Measurements from ENCODE around the gene PHKB. TPM values are rescaled to one million over a fixed set of nuclear protein-coding genes. Genes with fewer than 3 reads are reported as not detected.

PHKB gene
- total and polyA plus RNA-seq, 4 experiments from 2014 or later = 29.4 to 56.4 (median 41.6) TPM

DNA sequence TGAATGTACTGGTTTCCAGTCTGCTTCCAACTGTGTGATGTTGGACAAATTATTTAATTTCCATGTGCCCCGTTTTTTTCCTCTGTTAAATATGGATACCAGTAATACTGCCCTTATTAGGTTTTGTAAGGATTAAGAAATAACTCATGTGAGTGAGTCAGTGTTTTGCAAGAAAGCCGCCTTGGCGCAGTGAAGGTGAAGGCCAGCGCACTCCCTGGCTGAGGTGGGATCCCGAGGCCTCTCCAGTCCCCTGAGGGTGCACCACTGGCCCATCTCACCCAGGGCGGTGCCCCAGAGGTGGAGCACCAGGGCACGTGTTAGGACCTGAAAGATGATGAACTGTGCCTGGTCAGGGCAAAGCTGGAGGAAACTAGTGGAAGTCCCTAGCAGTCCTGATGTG is 43.5 kb downstream of the PHKB start:
- Mint-ChIP-seq H3K4me3 (no peak overlapping the region), H3K27ac (no peak overlapping the region), H3K36me3 (peaks cover 60 to 61% of the 10 kb centered on the region in 2 donors), H3K4me1 (peaks cover 0 to 5% (median under 1%) of the 10 kb centered on the region in 4 donors), H3K27me3 (no peaks in the 10 kb centered on the region), H3K9me3 (no peaks in the 10 kb centered on the region)
- H3K27me3 ChIP-seq (ENCODE audit: insufficient read depth, low read length) = no peaks in the 10 kb centered on the region
- POLR2A ChIA-PET (ENCODE audit: partially characterized antibody) = no interaction called here
- no peak overlapping the region for H3K4me3 ChIP-seq (ENCODE audit: low read length in 2 of 2)
- intact Hi-C loops (cut with micrococcal nuclease) = no loop called here
- H3K36me3 ChIP-seq (ENCODE audit: insufficient read depth, low read length) = peaks cover 21% of the 10 kb centered on the region
- CTCF ChIA-PET (ENCODE audit: partially characterized antibody) = no interaction called here
- no peaks in the 10 kb centered on the region for H3K9me3 ChIP-seq (ENCODE audit: control insufficient read depth in 1 of 2, low read length in 2 of 2)
- no peak for DNase-seq
- H3K4me1 ChIP-seq (ENCODE audit: insufficient read depth, low read length) = no peaks in the 10 kb centered on the region
- no peak overlapping the region for H3K27ac ChIP-seq (ENCODE audit: low read depth, low read length)

- Histone ChIP-seq H3K4me1 (ENCODE audit: insufficient read depth, low read length) (no peaks in the 10 kb centered on the region), H3K9me3 (ENCODE audit: control insufficient read depth in 1 of 2, low read length in 2 of 2) (no peaks in the 10 kb centered on the region), H3K4me3 (ENCODE audit: low read length in 2 of 2) (no peak overlapping the region), H3K27me3 (ENCODE audit: insufficient read depth, low read length) (no peaks in the 10 kb centered on the region), H3K27ac (ENCODE audit: low read depth, low read length) (no peak overlapping the region), H3K36me3 (ENCODE audit: insufficient read depth, low read length) (peaks cover 17% of the 10 kb centered on the region)
- no peaks in the 10 kb centered on the region for H3K9me3 Mint-ChIP-seq
- no peaks in the 10 kb centered on the region for H3K27me3 Mint-ChIP-seq
- CTCF ChIA-PET (ENCODE audit: partially characterized antibody) = no interaction called here
- peaks cover 62 to 64% of the 10 kb centered on the region in 2 donors for H3K36me3 Mint-ChIP-seq
- no peak for DNase-seq
- no peak overlapping the region for H3K27ac Mint-ChIP-seq
- intact Hi-C loops (cut with micrococcal nuclease) = no loop called here
- H3K4me3 Mint-ChIP-seq = no peak overlapping the region
- H3K4me1 Mint-ChIP-seq = peaks cover 0 to 5% (median under 1%) of the 10 kb centered on the region in 4 donors
- POLR2A ChIA-PET (ENCODE audit: partially characterized antibody) = no interaction called here
Observed at GRCh38 chr16:47506800-47507199, 45.7 kb downstream of the PHKB start.

GRCh38 chr16:47507701-47508100 is 46.6 kb downstream of the PHKB start:
- Mint-ChIP-seq H3K36me3 (peaks cover 64 to 66% of the 10 kb centered on the region in 2 donors), H3K4me3 (no peak overlapping the region), H3K27me3 (no peaks in the 10 kb centered on the region), H3K27ac (peak overlapping the region in 1 of 7 donors; percentile 43), H3K4me1 (peaks cover 0 to 5% (median under 1%) of the 10 kb centered on the region in 4 donors), H3K9me3 (no peaks in the 10 kb centered on the region)
- H3K9me3 ChIP-seq (ENCODE audit: control insufficient read depth in 1 of 2, low read length in 2 of 2) = no peaks in the 10 kb centered on the region
- H3K4me1 ChIP-seq (ENCODE audit: insufficient read depth, low read length) = no peaks in the 10 kb centered on the region
- intact Hi-C loops (cut with micrococcal nuclease) = no loop called here
- H3K36me3 ChIP-seq (ENCODE audit: insufficient read depth, low read length) = peaks cover 16% of the 10 kb centered on the region
- H3K27me3 ChIP-seq (ENCODE audit: insufficient read depth, low read length) = no peaks in the 10 kb centered on the region
- CTCF ChIA-PET (ENCODE audit: partially characterized antibody) = interaction anchor here (0.6 kb wide), 1 partner anchor 115 kb away, joined by 3 read pairs; no protein-coding TSS in a partner anchor
- no peak overlapping the region for H3K4me3 ChIP-seq (ENCODE audit: low read length in 2 of 2)
- no peak overlapping the region for H3K27ac ChIP-seq (ENCODE audit: low read depth, low read length)
- POLR2A ChIA-PET (ENCODE audit: partially characterized antibody) = interaction anchor here (0.6 kb wide), 1 partner anchor 254 kb away, joined by 3 read pairs; no protein-coding TSS in a partner anchor
- no peak for DNase-seq

DNA sequence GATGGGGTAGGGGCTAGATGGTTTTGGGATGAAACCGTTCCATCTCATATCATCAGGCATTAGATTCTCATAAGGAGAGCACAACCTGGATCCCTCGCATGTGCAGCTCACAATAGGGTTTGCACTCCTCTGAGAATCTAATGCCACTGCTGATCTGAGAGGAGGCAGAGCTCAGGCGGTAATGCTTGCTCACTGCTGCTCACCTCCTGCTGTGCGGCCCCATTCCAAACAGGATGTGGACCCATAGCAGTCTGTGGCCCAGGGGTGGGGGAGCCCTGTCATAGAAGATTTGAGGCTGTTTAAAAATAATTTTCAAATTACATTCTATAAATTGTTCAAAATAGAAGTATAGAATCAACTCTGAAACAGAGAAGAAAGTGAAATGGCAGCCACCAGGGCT is 50.8 kb downstream of the PHKB start:
- peak overlapping the region in 1 of 7 donors; percentile 29 for H3K27ac Mint-ChIP-seq
- no peaks in the 10 kb centered on the region for H3K9me3 Mint-ChIP-seq
- no peaks in the 10 kb centered on the region for H3K27me3 Mint-ChIP-seq
- peaks cover 54 to 57% of the 10 kb centered on the region in 2 donors for H3K36me3 Mint-ChIP-seq
- CTCF ChIA-PET (ENCODE audit: partially characterized antibody) = no interaction called here
- no peak for DNase-seq
- H3K4me1 Mint-ChIP-seq = peaks cover 0 to 3% (median 0%) of the 10 kb centered on the region in 4 donors
- H3K4me3 Mint-ChIP-seq = no peak overlapping the region
- H3K27me3 ChIP-seq (ENCODE audit: insufficient read depth, low read length) = no peaks in the 10 kb centered on the region
- intact Hi-C loops (cut with micrococcal nuclease) = no loop called here
- H3K4me3 ChIP-seq (ENCODE audit: low read length in 2 of 2) = no peak overlapping the region
- H3K9me3 ChIP-seq (ENCODE audit: control insufficient read depth in 1 of 2, low read length in 2 of 2) = no peaks in the 10 kb centered on the region
- H3K36me3 ChIP-seq (ENCODE audit: insufficient read depth, low read length) = no peaks in the 10 kb centered on the region
- H3K4me1 ChIP-seq (ENCODE audit: insufficient read depth, low read length) = no peaks in the 10 kb centered on the region
- POLR2A ChIA-PET (ENCODE audit: partially characterized antibody) = no interaction called here
- no peak overlapping the region for H3K27ac ChIP-seq (ENCODE audit: low read depth, low read length)

DNA sequence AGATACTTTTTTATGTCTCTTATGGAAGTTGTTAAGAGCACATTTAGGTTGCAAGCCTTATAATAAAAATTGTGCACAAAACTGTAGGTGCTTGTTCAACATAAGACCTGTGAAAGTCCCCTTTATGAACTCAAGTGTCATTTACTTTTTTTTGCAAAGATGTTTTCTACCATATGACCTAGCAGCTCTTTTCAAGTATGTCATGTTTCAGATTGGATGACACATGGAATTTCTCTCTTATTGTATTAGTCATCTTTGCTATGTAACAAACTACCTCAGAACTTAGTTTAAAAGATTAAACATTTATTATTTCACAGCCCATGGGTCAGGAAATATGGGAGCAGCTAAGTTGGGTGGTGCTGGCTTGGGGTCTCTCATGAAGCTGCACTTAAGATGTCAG is 57.9 kb downstream of the PHKB start:
- H3K36me3 ChIP-seq (ENCODE audit: insufficient read depth, low read length) = no peaks in the 10 kb centered on the region
- peaks cover 7% of the 10 kb centered on the region for H3K4me1 ChIP-seq (ENCODE audit: insufficient read depth, low read length)
- ChIA-PET CTCF (ENCODE audit: partially characterized antibody) (no interaction called here), POLR2A (ENCODE audit: partially characterized antibody) (no interaction called here)
- H3K9me3 ChIP-seq (ENCODE audit: control insufficient read depth in 1 of 2, low read length in 2 of 2) = no peaks in the 10 kb centered on the region
- intact Hi-C loops (cut with micrococcal nuclease) = no loop called here
- peaks cover 0 to 2% (median 0%) of the 10 kb centered on the region in 8 donors for H3K9me3 Mint-ChIP-seq
- H3K36me3 Mint-ChIP-seq = peaks cover 49 to 55% of the 10 kb centered on the region in 2 donors
- H3K27ac ChIP-seq (ENCODE audit: low read depth, low read length) = no peak overlapping the region
- H3K4me3 ChIP-seq (ENCODE audit: low read length in 2 of 2) = no peak overlapping the region
- H3K4me3 Mint-ChIP-seq = no peak overlapping the region
- no peak for DNase-seq
- no peaks in the 10 kb centered on the region for H3K27me3 Mint-ChIP-seq
- no peak overlapping the region for H3K27ac Mint-ChIP-seq
- H3K27me3 ChIP-seq (ENCODE audit: insufficient read depth, low read length) = no peaks in the 10 kb centered on the region
- peaks cover 6 to 17% (median 13%) of the 10 kb centered on the region in 4 donors for H3K4me1 Mint-ChIP-seq

DNA sequence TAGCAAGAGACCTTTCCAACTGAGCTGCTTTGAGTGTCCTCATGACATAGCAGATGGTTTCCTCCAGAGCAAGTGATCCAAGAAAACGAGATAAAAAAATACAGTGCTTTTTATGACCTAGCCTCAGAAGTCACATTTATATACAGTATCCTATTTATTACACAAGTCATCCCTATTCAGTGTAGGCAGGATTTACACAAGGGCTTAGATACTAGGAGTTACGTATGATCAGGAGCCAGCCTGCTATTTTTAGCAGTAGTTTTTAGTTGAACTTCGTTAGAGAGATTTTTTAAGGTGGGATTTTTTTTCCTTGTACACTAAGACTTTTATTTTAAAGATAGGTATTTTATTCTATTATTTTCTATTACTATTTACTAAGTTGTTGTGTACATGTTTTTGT is 58.4 kb downstream of the PHKB start:
- Mint-ChIP-seq H3K9me3 (peaks cover 0 to 2% (median 0%) of the 10 kb centered on the region in 8 donors), H3K27me3 (no peaks in the 10 kb centered on the region), H3K4me3 (no peak overlapping the region), H3K27ac (no peak overlapping the region), H3K36me3 (peaks cover 47 to 56% of the 10 kb centered on the region in 2 donors), H3K4me1 (peaks cover 6 to 17% (median 13%) of the 10 kb centered on the region in 4 donors)
- H3K36me3 ChIP-seq (ENCODE audit: insufficient read depth, low read length) = no peaks in the 10 kb centered on the region
- no peak overlapping the region for H3K27ac ChIP-seq (ENCODE audit: low read depth, low read length)
- intact Hi-C loops (cut with micrococcal nuclease) = no loop called here
- no peaks in the 10 kb centered on the region for H3K9me3 ChIP-seq (ENCODE audit: control insufficient read depth in 1 of 2, low read length in 2 of 2)
- peaks cover 7% of the 10 kb centered on the region for H3K4me1 ChIP-seq (ENCODE audit: insufficient read depth, low read length)
- CTCF ChIA-PET (ENCODE audit: partially characterized antibody) = no interaction called here
- no peak overlapping the region for H3K4me3 ChIP-seq (ENCODE audit: low read length in 2 of 2)
- H3K27me3 ChIP-seq (ENCODE audit: insufficient read depth, low read length) = no peaks in the 10 kb centered on the region
- no peak for DNase-seq
- POLR2A ChIA-PET (ENCODE audit: partially characterized antibody) = no interaction called here

DNA sequence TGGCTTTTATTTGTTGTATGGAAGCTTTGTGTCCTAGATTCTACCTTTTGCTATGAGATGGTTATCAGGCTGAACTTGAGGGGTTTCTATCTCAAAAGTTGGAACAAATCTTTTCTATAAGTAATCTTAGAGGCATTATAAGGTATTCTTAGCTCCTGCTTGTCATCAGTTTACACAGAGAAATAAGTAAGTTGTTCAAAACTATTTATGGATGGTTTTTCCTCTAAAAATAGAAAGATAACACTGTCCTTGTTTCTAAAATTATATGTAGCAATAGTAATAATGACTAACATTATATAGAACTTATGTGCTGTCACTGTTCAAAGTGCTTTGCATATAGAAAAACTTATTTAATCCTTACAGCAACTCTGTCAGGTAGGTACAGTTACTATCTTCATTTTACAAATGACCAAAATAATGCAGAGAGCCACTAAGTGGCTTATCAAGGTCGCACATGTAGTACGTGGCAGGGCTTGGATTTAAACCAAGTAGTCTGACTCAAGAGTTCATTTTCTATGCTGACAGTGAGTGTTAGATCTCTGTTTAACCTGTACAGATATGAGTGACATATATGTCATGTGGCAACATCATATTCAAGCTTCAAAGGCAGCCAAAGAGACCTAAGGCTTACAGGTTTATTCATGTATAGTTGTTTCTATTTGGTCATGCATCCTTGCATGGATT is 59.0 kb downstream of the PHKB start:
- H3K27me3 ChIP-seq (ENCODE audit: insufficient read depth, low read length) = no peaks in the 10 kb centered on the region
- no peak for DNase-seq
- peaks cover 7% of the 10 kb centered on the region for H3K4me1 ChIP-seq (ENCODE audit: insufficient read depth, low read length)
- ChIA-PET POLR2A (ENCODE audit: partially characterized antibody) (no interaction called here), CTCF (ENCODE audit: partially characterized antibody) (no interaction called here)
- H3K4me3 ChIP-seq (ENCODE audit: low read length in 2 of 2) = no peak overlapping the region
- H3K27ac Mint-ChIP-seq = no peak overlapping the region
- no peaks in the 10 kb centered on the region for H3K36me3 ChIP-seq (ENCODE audit: insufficient read depth, low read length)
- intact Hi-C loops (cut with micrococcal nuclease) = no loop called here
- no peak overlapping the region for H3K27ac ChIP-seq (ENCODE audit: low read depth, low read length)
- H3K4me3 Mint-ChIP-seq = no peak overlapping the region
- H3K27me3 Mint-ChIP-seq = no peaks in the 10 kb centered on the region
- H3K9me3 Mint-ChIP-seq = peaks cover 0 to 2% (median 0%) of the 10 kb centered on the region in 8 donors
- peaks cover 43 to 52% of the 10 kb centered on the region in 2 donors for H3K36me3 Mint-ChIP-seq
- H3K9me3 ChIP-seq (ENCODE audit: control insufficient read depth in 1 of 2, low read length in 2 of 2) = no peaks in the 10 kb centered on the region
- H3K4me1 Mint-ChIP-seq = peaks cover 6 to 17% (median 13%) of the 10 kb centered on the region in 4 donors
